RWPE2 (cell line): ENCODE results near the gene ABCG5.

Experiments used
- ATAC-seq: fragments of 200-7000 bp; cut with Tn5 transposase; 3 replicates; pipeline ENCODE4 v1.9.1; 2021; ENCODE audit warnings: low read depth
- DNase-seq: peaks from one replicate; pipeline ENCODE4 v3.0.0-alpha.2; 2020; ENCODE audit warnings: low spot score
- H3K27ac ChIP-seq: fragments of 450-650 bp; 2 replicates; pipeline ENCODE4 v1.5.1; 2017; ENCODE audit warnings: mild to moderate bottlenecking; ENCODE audit not compliant: poor library complexity, severe bottlenecking
- H3K27me3 ChIP-seq: fragments of 250-450 bp; sonication (Bioruptor Pico); 2 replicates; pipeline ENCODE4 v1.5.1; 2021; ENCODE audit warnings: mild to moderate bottlenecking, moderate library complexity; ENCODE audit not compliant: insufficient read depth, poor library complexity, severe bottlenecking
- H3K36me3 ChIP-seq: fragments of 250-450 bp; sonication (Bioruptor Pico); 2 replicates; pipeline ENCODE4 v1.5.1; 2020; ENCODE audit warnings: low read depth, mild to moderate bottlenecking, moderate library complexity
- H3K4me1 ChIP-seq: fragments of 250-450 bp; sonication (Bioruptor Pico); 2 replicates; pipeline ENCODE4 v1.5.1; 2021; ENCODE audit warnings: mild to moderate bottlenecking, moderate library complexity; ENCODE audit not compliant: insufficient read depth, poor library complexity, severe bottlenecking
- H3K4me3 ChIP-seq: fragments of 250-450 bp; sonication (Bioruptor Pico); 2 replicates; pipeline ENCODE4 v1.5.1; 2021; ENCODE audit warnings: mild to moderate bottlenecking, moderate library complexity; ENCODE audit not compliant: severe bottlenecking
- H3K9me3 ChIP-seq: fragments of 250-450 bp; sonication (Bioruptor Pico); 2 replicates; pipeline ENCODE4 v1.5.1; 2021; ENCODE audit warnings: mild to moderate bottlenecking, moderate library complexity; ENCODE audit not compliant: severe bottlenecking
- TF ChIP-seq, protein P1 (sequence below): fragments of 450-650 bp; IDR thresholded peaks from one replicate; pipeline ENCODE4 v1.5.1; 2017; ENCODE audit warnings: mild to moderate bottlenecking, moderate library complexity; ENCODE audit not compliant: poor library complexity, severe bottlenecking

ABCG5 gene

GRCh38 chr2:43792653-43793052 lies 46.0 kb downstream of the ABCG5 start:
- Histone ChIP-seq H3K4me3 (no peak overlapping the region), H3K36me3 (peaks cover 18% of the 10 kb centered on the region), H3K4me1 (no peaks in the 10 kb centered on the region), H3K27ac (no peak overlapping the region), H3K27me3 (no peaks in the 10 kb centered on the region), H3K9me3 (no peaks in the 10 kb centered on the region)
- DNase-seq (no peak), ATAC-seq (no peak)
- TF ChIP-seq, protein P1, sequence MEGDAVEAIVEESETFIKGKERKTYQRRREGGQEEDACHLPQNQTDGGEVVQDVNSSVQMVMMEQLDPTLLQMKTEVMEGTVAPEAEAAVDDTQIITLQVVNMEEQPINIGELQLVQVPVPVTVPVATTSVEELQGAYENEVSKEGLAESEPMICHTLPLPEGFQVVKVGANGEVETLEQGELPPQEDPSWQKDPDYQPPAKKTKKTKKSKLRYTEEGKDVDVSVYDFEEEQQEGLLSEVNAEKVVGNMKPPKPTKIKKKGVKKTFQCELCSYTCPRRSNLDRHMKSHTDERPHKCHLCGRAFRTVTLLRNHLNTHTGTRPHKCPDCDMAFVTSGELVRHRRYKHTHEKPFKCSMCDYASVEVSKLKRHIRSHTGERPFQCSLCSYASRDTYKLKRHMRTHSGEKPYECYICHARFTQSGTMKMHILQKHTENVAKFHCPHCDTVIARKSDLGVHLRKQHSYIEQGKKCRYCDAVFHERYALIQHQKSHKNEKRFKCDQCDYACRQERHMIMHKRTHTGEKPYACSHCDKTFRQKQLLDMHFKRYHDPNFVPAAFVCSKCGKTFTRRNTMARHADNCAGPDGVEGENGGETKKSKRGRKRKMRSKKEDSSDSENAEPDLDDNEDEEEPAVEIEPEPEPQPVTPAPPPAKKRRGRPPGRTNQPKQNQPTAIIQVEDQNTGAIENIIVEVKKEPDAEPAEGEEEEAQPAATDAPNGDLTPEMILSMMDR: no peak

- DNase-seq (no peak), ATAC-seq (no peak)
- Histone ChIP-seq H3K4me3 (no peak overlapping the region), H3K4me1 (no peaks in the 10 kb centered on the region), H3K27me3 (no peaks in the 10 kb centered on the region), H3K36me3 (peaks cover 26% of the 10 kb centered on the region), H3K27ac (no peak overlapping the region), H3K9me3 (no peaks in the 10 kb centered on the region)
- TF ChIP-seq, protein P1: no peak
These were observed 47.4 kb downstream of the ABCG5 start for GRCh38 chr2:43791035-43791765.

GRCh38 chr2:43790147-43790546 lies 48.5 kb downstream of the ABCG5 start:
- no peak overlapping the region for H3K4me3 ChIP-seq
- H3K27me3 ChIP-seq: no peaks in the 10 kb centered on the region
- H3K4me1 ChIP-seq: no peaks in the 10 kb centered on the region
- no peaks in the 10 kb centered on the region for H3K9me3 ChIP-seq
- peaks cover 26% of the 10 kb centered on the region for H3K36me3 ChIP-seq
- no peak for ATAC-seq
- H3K27ac ChIP-seq: no peak overlapping the region
- no peak for DNase-seq
- TF ChIP-seq, protein P1: no peak

DNA sequence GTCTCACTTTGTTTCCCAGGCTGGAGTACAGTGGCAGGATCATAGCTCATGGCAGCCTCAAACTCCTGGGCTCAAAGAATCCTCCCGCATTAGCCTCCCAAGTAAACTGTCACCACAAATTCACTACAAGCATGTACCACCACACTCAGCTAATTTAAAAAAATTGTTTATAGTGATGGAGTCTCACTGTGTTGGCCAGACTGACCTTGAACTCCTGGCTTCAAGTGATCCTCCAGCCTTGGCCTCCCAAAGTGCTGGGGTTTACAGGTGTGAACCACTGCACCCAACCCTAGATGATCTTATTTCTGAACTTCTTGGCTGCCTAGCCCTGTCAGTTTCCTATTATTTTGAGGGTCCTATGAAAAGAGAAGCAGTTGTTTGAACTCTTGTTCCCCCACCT lies 50.0 kb downstream of the ABCG5 start:
- Histone ChIP-seq H3K27me3 (no peaks in the 10 kb centered on the region), H3K4me1 (no peaks in the 10 kb centered on the region), H3K4me3 (no peak overlapping the region), H3K27ac (no peak overlapping the region), H3K9me3 (no peaks in the 10 kb centered on the region), H3K36me3 (peaks cover 32% of the 10 kb centered on the region)
- TF ChIP-seq, protein P1: no peak
- no peak for DNase-seq
- no peak for ATAC-seq

- Histone ChIP-seq H3K4me3 (no peak overlapping the region), H3K36me3 (peaks cover 36% of the 10 kb centered on the region), H3K27me3 (no peaks in the 10 kb centered on the region), H3K9me3 (no peaks in the 10 kb centered on the region), H3K4me1 (no peaks in the 10 kb centered on the region), H3K27ac (no peak overlapping the region)
- TF ChIP-seq, protein P1: no peak
- ATAC-seq (no peak), DNase-seq (no peak)
These were observed 50.7 kb downstream of the ABCG5 start for GRCh38 chr2:43787895-43788294.
